HT-29 (cell line): ENCODE results near the gene TMEM132D. TPM values are rescaled to one million over a fixed set of nuclear protein-coding genes. Genes with fewer than 3 reads are reported as not detected.

Source experiments
- DNase-seq: peaks from one replicate; pipeline ENCODE4 v3.0.0-alpha.2; 2015; ENCODE audit warnings: low spot score
- total RNA-seq: library from RNA; depleted of rRNA; stranded (reverse); fragments of >200 nt; shearing (Covaris generic); gene quantifications from 2 replicates; pipeline ENCODE4 v1.2.3, GENCODE V29; 2014

Gene TMEM132D
- total RNA-seq, 1 experiment from 2014 or later = not detected

- DNase-seq = no peak
Observed at GRCh38 chr12:129662234-129662633, 241.6 kb downstream of the TMEM132D start.

DNA sequence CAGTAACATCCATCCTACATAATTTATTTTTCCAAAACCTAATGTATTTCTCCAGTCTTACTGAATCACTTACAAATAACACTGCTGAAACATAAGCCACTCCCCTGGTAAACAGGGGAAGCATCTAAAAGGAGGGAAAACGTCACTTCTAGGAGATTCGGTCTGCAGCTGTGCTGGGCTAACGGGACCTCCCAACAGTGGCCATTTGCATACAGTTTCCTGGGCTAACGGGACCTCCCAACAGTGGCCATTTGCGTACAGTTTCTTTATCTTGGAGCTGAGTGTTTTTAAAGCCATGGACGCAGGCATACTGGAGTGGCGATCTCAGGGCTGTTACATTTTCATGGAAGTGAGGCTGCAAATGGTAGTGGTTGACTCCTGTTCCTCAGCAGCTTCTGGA, 242.9 kb downstream of the TMEM132D start:
- no peak for DNase-seq

GRCh38 chr12:129659961-129660622, 243.7 kb downstream of the TMEM132D start:
- no peak for DNase-seq

- no peak for DNase-seq
Observed at GRCh38 chr12:129657179-129657578, 246.6 kb downstream of the TMEM132D start.

DNA sequence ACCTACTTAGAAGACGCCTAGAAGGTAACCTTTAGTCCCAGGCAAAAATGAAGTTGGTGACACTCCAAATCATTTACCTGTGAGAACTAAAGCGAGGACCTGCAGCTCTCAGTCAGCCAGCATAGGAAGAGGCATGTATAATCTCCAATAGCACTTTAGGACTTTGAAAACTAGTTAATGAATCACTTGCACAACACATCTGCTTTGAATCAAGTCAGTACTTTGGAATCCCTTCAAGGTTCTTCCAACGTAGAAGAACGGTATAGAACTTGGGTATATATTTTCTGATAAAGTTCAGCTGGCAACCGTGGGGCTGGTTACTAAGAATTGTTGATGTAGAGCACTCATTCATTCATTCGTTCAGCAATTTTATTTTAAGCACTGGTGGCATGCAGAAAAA, 251.9 kb downstream of the TMEM132D start:
- no peak for DNase-seq

DNA sequence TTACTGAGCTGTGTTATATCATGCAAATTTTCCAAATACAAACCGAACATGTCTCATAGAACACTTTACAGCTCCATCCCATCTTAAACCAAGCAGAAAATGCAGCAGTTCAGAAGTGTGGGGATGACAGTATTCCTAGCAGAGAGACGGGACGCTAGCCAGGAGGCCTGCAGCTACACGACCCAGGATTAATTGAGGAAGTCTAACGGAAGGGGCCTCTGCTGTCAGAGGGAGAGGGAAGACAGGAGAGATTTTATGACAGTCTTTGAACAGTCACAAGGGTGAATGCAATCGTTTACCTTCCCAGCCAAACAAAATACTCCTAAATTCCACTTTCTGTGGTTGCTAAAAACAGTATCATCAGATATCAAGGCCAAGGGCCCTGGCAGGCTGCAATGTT, 261.9 kb downstream of the TMEM132D start:
- DNase-seq = no peak

GRCh38 chr12:129635021-129635685, 268.7 kb downstream of the TMEM132D start:
- DNase-seq = no peak

DNA sequence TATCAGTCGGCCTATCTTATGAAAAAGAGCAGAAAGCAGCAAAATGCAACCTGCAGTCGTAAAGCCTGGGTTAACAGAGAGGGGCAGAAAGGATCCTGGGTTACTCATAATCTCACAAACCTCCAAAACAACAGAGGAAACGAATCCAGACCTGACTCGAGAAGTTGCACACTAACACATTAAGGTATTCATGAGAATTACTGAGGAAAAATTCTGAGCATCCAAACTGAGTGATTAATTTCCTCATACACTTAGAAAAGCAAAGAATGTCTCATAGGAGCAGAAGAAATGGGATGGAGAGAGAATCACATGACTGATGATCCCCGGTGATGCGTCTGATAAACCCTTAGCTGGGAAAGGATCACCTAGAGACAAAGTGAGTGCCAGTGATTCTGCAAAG, 272.5 kb downstream of the TMEM132D start:
- DNase-seq = no peak

GRCh38 chr12:129629901-129630300, 273.9 kb downstream of the TMEM132D start:
- no peak for DNase-seq

DNA sequence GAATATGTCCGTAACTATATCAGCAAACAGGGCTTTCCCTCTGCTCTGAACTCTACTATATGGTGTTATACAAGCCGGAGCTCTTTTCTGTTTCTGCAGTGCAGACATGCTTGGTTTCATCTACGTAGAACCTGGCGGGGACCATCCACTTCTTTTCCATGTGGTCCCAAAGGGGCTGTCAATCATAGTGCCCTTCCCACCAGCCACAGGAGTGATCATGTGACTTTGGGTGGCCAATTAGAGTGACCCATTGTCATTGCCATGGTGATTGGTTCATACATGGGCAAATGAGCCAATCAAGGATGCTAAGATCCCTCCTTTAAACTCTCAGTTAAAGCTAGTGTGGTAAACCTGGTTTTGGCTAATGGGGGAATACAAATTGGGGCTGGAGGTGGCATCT, 281.3 kb downstream of the TMEM132D start:
- no peak for DNase-seq

DNA sequence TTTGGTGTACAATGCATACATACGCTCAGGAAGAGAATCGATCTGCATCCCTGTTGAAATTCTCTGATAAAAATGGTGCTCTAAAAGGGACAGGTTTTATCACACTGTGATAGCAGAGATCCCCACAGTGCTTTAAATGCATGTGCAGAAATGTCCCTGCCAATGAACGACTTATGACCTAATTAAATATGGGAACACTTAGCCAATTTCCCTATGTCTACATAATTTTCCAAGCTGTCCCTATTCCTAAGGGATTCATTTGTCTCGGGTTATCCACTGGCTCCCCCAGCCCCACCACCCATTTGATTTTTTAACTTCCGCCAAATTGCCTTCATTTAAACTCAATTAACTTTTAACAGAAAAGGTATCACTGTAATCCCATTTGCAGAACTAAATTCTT, 284.6 kb downstream of the TMEM132D start:
- DNase-seq = no peak

- DNase-seq = no peak
Observed at GRCh38 chr12:129617849-129618248, 286.0 kb downstream of the TMEM132D start.

- DNase-seq = no peak
Observed at GRCh38 chr12:129615001-129615400, 288.8 kb downstream of the TMEM132D start.

DNA sequence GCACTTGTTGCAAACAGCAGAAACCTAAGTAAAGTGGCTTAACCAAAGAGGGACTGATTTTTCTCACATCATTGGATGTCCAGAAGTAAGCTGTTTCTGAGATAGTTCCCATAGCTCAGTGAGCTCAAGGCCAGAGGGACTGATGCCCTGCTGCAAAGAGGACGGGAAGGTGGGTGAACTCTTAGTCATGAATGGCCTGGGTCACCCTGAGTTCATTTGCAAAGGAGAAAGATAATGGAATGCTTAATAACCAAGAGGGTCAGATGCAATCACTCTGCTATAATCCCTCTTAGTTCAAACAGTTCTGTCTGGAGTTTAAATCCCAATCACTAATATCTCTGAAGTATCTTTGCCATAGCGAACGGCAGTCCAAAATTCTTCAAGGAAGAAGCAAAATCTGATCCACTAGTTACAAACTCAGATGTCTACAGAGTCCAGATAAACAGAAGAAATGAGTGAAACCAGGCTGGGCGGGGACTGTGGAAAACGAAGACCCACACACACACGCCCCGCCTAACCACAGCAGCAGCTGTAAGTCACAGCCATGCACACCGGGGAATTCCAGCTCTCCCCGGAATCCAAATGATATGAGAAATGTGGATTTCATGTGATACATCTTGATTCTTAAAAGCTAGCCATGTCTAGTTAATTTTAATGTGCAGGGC, 289.5 kb downstream of the TMEM132D start:
- DNase-seq = no peak

DNA sequence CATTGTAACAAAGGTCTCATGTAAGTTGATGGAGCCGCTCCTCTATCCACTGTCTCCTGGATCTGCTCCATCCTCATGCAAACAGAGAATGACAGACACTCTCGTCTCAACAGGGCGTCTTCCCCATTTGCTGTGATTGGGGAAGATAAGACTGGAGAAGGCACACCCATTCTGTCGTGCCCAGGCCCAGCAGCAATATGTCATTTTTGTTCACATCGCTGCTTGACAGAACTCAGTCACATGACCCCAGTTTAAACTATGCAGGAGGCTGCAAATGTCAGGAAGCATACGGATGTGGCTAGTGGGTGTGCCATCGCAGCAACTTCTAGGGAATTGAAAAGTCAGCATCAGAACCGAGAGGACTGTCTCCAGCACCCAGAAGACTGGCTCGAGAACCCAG, 290.5 kb downstream of the TMEM132D start:
- no peak for DNase-seq

DNA sequence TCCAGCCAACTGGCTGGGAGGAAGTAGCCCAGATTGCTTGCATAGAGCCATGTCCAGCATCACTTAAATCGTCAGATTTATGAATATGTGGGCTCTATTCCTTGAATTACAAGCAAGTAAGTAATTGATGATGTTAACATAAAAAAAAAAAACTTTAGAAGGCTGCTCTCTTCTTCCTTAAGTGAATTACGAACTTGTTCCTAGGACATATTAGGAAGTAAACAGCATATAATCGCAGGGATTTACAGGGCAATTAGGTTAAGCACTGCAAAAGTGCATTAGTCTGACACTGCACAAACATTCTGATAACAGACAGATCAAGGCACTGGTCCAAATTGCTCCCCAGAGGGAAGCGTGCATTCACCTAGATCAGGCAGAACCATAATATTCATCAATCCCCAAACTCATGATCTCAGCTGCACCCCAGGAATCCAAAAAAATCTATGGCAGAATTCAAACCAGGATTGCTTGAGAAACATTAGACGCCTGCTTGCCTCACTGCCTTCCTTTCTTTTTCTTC, 293.2 kb downstream of the TMEM132D start:
- DNase-seq = no peak

DNA sequence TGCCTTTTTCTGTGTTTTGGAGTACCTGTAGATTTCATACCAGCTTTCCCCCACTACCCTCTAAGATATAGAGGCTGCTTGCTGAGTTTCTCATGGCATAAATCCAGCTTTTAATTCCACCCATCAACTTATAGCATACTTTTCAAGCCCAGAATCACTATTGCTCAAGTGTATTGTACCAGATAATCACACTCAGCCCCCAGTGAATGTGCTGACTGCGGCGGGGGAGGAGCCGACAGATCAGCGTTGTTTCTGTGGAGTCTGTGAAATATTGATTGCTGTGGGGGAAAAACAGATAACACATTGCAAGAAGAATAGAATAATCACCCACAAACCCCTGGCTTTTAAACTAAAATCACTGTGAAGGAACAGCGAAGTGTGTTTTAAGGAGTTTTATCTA, 296.1 kb downstream of the TMEM132D start:
- DNase-seq = no peak

- no peak for DNase-seq
Observed at GRCh38 chr12:129607301-129607700, 296.5 kb downstream of the TMEM132D start.

DNA sequence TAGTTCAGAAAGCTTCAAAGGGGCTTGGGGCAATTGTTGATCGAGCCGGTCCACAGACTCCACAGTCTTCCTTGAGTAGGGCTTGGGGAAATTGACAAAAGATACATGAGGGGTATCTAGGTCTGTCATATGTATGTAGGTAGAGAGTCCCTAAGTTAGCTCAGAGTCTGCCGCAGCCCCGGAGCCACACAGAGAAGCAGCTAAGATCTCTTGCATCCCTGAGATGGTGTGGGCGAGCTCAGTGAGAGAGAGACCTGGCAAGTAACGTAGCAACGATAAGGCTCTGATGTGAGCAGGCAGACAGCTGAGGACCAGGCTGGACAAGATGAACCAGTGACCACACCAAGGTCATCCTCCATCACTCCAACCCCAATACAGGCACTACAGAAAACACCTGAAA, 297.6 kb downstream of the TMEM132D start:
- no peak for DNase-seq

- no peak for DNase-seq
Observed at GRCh38 chr12:129605666-129606065, 298.2 kb downstream of the TMEM132D start.

- no peak for DNase-seq
Observed at GRCh38 chr12:129604506-129604905, 299.3 kb downstream of the TMEM132D start.

GRCh38 chr12:129599406-129599805, 304.4 kb downstream of the TMEM132D start:
- no peak for DNase-seq

GRCh38 chr12:129594098-129594497, 309.7 kb downstream of the TMEM132D start:
- no peak for DNase-seq
